T-helper 1 cell treated with Interleukin-12 subunit alpha and Interleukin-12 subunit beta and Interleukin-4 antibody, amounts not matched to agents 30 ng/mL and 1 ng/mL, for 36 hours (primary cell): ENCODE data around the gene RHOT1. TPM values are rescaled to one million over a fixed set of nuclear protein-coding genes. Genes with fewer than 3 reads are reported as not detected.
"Not testable (repeated sequence)": the region's sequence is repeated elsewhere in the genome, so short reads cannot be mapped to it uniquely, and the experiment has no call there.

ENCODE experiments used
- intact Hi-C: fragments of 100-400 bp; cut with micrococcal nuclease; formaldehyde crosslinking; loops from one replicate; pipeline ENCODE4 v1.15.1; 2024
- total RNA-seq: library from RNA; stranded (reverse); gene quantifications from 2 replicates; pipeline ENCODE4 v1.2.3, GENCODE V29; 2022

RHOT1 gene
- total RNA-seq, 1 donor from 2014 or later, result 28.1 TPM

- intact Hi-C loops, result no loop called here
Measured at GRCh38 chr17:32158870-32159585, 16.7 kb downstream of the RHOT1 start.

DNA sequence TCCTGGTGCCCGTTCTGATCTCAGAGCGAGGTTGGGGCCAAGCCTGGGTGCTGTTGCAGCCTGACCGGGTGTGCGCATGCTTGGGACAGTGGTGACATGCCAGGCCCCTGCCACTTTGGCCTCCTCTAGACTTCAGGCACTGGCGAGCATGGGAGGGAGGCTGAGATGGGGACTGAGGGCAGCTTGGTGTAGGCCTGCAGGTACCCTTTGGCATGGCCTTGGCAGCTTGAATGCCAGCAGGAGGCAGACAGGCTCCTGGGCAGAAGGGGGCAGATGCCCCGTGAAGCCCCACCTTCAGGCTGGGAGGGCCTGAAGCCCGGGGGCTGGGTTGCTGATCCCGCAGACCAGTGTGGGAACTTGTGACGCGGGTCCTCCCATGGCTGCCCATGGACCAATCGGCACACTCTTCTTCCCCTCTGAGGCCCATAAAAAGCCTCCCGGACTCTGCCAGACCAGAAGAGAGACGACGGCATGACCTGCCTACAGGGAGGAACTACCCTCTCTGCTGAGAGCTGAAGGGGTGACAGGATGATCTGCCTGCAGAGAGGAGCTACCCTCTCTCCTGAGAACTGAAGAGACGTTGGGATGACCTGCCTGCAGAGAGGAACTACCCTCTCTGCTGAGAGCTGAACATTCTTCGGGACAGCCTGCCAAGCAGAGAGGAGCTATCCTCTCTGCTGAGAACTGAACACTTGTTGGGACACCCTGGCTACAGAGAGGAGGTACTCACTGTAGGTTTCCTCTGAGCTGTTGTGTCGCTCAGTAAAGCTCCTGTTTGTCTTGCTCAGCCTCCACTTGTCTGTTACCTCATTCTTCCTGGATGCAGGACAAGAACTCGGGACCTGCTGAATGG lies 17.5 kb downstream of the RHOT1 start:
- intact Hi-C loops, result no loop called here

DNA sequence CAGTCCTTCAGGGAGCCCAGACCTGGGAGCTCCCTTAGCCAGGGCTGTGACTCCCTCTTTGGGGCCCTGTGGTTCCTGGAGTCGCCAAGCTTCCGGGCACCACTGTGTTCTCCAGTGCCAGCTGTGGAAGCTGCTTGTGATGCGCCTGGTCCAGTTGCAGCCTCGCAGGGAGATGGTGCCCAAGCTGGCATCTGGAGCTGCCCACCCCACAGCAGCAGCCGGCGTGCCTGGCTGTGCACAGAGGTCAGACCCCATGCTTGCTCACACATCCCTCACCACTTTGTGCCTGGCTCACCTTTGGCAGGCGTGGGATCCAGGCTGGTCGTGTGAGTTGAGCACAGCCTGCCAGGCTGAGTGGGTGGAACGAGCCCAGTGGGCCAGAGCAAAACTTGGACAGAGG lies 18.2 kb downstream of the RHOT1 start:
- intact Hi-C loops, result no loop called here

DNA sequence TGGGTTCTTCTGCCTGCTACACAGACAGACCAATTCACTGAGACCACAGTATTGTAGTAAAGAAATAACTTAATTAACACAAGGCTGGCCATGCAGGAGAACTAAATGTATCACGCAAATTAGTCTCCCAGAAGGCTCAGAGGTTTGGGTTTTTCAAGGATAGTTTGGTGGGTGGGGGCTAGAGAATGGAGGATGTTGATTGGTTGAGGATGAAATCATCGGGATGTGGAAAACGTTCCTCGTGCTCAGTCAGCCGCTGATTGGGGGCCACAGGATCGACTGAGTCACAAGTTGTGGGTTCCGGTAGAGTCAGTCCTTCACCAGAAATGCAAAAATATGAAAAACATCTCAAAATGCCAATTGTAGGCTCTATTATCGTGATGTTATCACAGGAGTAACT lies 18.7 kb downstream of the RHOT1 start:
- intact Hi-C loops, result no loop called here

DNA sequence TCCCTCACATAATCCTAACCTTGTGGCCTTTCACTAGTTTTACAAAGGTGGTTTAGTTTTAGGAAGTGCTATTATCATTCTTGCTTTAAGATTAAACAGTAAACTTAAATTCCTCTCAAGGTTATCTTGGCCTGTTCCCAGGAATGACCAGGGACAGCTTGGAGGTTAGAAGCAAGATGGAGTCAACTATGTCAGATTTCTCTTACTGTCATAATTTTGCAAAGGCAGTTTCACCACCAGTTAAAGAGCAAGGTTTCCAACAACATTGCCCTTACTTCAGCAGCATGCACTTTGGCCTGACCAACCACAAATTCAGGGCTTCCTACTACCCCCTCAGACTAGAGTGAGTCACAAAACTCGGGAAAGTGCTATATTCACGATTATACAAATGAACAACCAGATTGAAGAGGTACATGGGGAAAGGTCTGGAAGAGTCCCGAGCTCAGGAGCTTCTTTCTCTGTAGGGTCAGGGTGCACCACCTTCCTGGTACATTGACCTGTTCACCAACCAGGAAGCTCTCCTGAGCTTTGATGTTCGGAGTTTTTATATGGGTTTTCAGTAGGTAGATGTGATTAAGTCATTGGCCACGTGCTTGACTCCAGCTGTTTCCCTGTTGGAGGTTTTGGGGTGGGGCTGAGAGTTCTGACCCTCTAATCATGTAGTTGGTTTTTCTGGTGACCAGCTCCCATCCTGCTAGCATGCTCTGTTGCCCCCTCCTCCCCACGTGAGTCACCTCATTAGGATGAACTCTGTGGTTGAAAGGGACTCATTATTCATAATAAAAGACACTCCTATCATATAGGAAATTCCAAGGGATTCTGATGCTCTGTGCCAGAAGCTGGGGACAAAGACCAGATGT lies 19.4 kb downstream of the RHOT1 start:
- intact Hi-C loops, result no loop called here

GRCh38 chr17:32174889-32175288 lies 32.6 kb downstream of the RHOT1 start:
- intact Hi-C loops, result no loop called here

GRCh38 chr17:32178679-32179078 lies 36.4 kb downstream of the RHOT1 start:
- intact Hi-C loops, result not testable (repeated sequence)

DNA sequence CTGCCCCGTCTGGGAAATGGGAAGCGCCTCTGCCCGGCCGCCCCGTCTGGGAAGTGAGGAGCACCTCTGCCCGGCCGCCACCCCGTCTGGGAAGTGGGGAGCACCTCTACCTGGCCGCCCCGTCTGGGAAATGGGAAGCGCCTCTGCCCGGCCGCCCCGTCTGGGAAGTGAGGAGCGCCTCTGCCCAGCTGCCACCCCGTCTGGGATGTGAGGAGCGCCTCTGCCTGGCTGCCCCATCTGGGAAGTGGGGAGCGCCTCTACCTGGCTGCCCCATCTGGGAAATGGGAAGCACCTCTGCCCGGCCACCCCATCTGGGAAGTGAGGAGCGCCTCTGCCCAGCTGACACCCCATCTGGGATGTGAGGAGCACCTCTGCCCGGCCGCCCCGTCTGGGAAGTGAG lies 36.8 kb downstream of the RHOT1 start:
- intact Hi-C loops, result not testable (repeated sequence)

- intact Hi-C loops, result not testable (repeated sequence)
Measured at GRCh38 chr17:32179526-32179925, 37.2 kb downstream of the RHOT1 start.

- intact Hi-C loops, result not testable (repeated sequence)
Measured at GRCh38 chr17:32180262-32180661, 38.0 kb downstream of the RHOT1 start.

DNA sequence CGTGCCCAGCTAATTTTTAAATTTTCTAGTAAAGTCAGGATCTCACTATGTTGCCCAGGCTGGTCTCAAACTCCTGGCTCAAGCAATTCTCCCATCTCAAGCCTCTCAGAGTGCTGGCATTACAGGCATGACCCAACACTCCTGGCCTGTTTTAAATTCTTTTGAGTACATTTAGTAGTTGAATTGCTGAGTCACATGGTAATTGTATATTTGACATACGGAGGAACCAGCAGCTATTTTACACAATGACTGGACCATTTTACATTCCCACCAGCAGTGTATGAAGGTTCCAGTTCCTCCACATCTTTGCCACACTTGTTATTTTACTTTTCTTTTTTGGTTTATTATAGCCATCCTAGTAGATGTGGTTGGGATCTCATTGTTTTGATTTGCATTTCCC lies 43.6 kb downstream of the RHOT1 start:
- intact Hi-C loops, result no loop called here

GRCh38 chr17:32187271-32187670 lies 45.0 kb downstream of the RHOT1 start:
- intact Hi-C loops, result no loop called here

- intact Hi-C loops, result no loop called here
Measured at GRCh38 chr17:32189343-32189742, 47.0 kb downstream of the RHOT1 start.

DNA sequence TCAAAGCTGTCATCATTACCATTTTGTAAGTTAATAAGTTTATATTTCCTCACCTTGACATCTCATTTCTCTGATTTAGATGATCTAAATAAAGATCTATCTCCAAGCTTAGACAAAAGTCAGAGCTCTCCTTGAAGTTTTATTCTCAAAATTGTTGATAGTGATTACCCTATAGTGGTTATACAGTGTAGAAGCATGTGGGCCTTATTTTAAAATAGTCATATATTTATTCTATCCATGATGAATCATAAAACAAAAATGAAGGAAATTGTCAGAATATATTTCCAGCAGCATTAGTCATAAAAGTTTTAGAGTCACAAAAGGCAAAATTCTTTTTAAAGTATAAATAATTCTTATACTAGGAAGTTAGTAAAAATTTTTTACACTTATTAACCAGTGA lies 49.0 kb downstream of the RHOT1 start:
- intact Hi-C loops, result no loop called here

- intact Hi-C loops, result no loop called here
Measured at GRCh38 chr17:32192379-32192778, 50.1 kb downstream of the RHOT1 start.

DNA sequence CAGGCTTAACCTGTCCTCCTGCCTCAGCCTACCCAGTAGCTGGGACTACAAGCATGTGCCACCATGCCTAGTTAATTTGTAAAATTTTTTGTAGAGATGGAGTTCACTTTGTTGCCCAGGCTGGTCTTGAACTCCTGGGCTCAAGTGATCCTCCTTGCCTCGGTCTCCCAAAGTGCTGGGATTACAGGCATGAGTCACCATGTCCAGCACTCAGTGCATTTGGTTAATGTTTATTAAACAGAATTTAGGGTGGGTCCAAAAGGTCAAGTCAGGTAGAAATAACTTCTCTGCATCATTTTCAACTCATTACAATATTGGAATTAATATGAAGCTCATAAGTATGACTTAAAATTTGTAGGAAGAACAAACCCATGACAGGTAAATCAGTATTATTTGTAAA lies 55.7 kb downstream of the RHOT1 start:
- intact Hi-C loops, result no loop called here

DNA sequence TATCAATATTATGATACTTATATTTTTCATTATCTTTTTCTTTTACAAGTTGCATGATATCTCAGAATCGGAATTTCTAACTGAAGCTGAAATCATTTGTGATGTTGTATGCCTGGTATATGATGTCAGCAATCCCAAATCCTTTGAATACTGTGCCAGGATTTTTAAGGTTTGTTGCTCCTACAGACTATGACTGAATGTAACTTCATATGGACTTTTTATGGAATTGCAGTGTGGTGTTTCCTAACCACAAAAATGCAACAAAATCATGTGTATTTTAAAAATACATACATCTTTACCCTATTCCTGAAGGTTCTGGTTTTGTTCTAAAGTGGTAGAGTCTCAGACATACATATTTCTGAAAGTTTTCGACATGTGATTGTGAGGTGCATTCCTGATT lies 64.6 kb downstream of the RHOT1 start:
- intact Hi-C loops, result no loop called here

DNA sequence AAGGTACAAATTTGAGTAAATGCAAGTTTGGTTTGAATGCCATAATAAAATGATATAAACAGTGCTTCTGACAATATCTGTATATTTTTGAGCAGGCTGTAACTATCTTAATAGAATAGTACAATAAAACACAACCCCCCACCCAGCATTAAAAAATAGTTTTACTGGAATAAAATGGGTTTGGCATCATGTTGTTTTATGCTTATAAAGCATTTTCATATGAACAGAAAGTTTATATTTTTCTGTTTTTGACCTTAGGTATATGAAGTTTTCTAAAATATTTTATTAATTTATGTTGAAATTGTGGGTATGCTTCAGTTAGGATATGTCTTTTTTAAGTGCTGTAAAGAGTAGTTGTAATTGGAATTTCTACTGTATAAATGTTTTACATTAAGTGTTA lies 66.1 kb downstream of the RHOT1 start:
- intact Hi-C loops, result no loop called here

DNA sequence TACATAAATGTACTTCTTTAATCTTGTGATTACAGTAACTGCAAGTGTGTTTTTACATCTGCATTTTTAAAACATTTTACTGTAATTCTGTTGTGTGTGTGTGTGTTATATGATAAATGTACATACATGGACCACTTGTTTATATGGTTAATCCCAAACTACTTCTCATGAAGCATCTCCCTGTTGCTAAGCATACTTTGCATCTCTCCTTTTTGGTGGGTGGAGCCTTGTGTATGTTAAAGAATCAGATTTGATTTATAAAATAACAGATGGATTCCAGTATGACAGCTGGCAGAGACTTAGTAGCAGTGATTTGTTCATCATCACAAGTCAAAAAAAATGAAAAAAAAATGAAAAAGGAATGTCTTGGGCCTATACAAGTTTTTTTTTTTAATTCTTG lies 67.3 kb downstream of the RHOT1 start:
- intact Hi-C loops, result no loop called here

GRCh38 chr17:32211671-32212070 lies 69.4 kb downstream of the RHOT1 start:
- intact Hi-C loops, result no loop called here

DNA sequence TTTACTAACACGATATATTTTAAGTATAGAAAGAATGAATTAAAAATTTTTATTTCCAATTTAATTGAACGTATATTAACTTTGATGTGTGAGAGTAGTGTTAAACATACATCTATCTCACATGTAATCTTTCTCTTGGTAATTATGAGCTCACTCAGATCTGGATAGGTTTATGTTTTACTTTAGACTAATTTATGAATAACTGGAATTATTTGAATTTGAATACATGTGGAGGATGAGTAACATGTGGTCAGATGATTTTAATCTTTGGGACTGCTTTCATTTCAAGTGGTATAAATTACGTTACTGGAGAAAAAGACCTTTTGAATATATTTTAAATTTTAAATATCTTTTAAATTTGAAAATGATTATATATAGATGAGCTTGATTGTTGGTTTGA lies 73.4 kb downstream of the RHOT1 start:
- intact Hi-C loops, result no loop called here

DNA sequence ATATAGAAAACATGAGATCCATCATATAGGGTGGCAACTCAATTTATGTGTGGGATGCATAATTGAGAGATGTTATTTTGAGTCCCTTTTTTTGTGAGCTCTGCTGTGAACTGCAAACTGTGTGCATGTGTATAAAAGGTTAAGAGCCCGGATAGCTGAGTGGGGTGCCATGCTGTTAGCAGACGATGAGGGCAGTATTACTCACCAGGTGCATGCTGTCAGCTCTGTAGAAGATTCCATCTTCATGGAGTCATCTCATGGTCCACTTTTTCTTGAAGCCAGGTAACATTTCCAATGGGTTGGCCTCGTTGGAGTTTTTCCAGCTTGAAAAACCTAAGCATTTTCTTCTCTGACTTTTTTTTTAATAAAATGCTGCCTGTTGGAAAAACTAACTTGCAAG lies 80.3 kb downstream of the RHOT1 start:
- intact Hi-C loops, result no loop called here
